OCI-LY1 (cell line): ENCODE measurements around the gene TOMM7.

Experiments used
- EZH2 ChIP-seq: fragments of 200-600 bp; sonication (generic), shearing (Covaris generic); IDR thresholded peaks from 2 replicates; pipeline ENCODE4 v1.8.0; 2017; ENCODE audit warnings: borderline replicate concordance, mixed run types, mild to moderate bottlenecking, antibody characterized with exemption, low read length, moderate library complexity, mixed read lengths
- TF ChIP-seq, protein P1 (sequence below): fragments of 200-600 bp; sonication (generic), shearing (Covaris generic); IDR thresholded peaks from 2 replicates; pipeline ENCODE4 v1.5.1; 2017; ENCODE audit warnings: mild to moderate bottlenecking, antibody characterized with exemption, low read length, moderate library complexity, mixed read lengths

DNA sequence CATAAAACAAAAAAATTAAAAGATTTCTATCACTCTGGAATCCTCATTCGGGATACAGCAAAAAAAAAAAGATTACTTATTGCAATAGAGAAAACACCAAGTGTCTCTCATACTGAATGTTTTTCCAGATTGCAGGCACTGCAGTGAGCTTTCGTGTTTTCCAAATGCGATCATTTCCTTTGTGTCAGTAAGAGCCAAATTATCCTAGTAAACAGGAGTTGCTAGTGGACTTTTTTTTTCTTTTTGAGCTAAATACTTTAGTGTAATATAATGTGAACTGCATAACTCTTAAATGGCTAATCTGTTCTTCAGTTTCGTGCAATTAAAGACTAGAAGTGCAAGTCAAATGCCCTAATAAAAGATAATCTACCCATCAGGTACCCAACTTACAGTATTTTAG lies 44.4 kb upstream of the TOMM7 start:
- no peak for TF ChIP-seq EZH2
- TF ChIP-seq, protein P1, sequence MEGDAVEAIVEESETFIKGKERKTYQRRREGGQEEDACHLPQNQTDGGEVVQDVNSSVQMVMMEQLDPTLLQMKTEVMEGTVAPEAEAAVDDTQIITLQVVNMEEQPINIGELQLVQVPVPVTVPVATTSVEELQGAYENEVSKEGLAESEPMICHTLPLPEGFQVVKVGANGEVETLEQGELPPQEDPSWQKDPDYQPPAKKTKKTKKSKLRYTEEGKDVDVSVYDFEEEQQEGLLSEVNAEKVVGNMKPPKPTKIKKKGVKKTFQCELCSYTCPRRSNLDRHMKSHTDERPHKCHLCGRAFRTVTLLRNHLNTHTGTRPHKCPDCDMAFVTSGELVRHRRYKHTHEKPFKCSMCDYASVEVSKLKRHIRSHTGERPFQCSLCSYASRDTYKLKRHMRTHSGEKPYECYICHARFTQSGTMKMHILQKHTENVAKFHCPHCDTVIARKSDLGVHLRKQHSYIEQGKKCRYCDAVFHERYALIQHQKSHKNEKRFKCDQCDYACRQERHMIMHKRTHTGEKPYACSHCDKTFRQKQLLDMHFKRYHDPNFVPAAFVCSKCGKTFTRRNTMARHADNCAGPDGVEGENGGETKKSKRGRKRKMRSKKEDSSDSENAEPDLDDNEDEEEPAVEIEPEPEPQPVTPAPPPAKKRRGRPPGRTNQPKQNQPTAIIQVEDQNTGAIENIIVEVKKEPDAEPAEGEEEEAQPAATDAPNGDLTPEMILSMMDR: no peak
